ENCODE measurements around the gene LPO. TPM values are rescaled to one million over a fixed set of nuclear protein-coding genes. Genes with fewer than 3 reads are reported as not detected.

LPO gene
- total and polyA plus RNA-seq, 2 donors = not detected

- Histone ChIP-seq H3K27ac (ENCODE audit: low read depth) (no peak overlapping the region), H3K4me1 (ENCODE audit: insufficient read depth) (no peaks in the 10 kb centered on the region), H3K36me3 (ENCODE audit: insufficient read depth) (no peaks in the 10 kb centered on the region), H3K4me3 (ENCODE audit: low read depth, low read length) (no peak overlapping the region)
- no peak for DNase-seq (ENCODE audit: extremely low spot score)
- 70% methylated on average over 1 of the region's 1 CpG for WGBS
Observed at GRCh38 chr17:58235821-58236220, 2.6 kb upstream of the LPO start.

GRCh38 chr17:58236394-58236793 is 2.0 kb upstream of the LPO start:
- H3K4me3 ChIP-seq (ENCODE audit: low read depth, low read length) = no peak overlapping the region
- WGBS = 66% methylated on average over 2 of the region's 2 CpGs
- no peak for DNase-seq (ENCODE audit: extremely low spot score)
- H3K27ac ChIP-seq (ENCODE audit: low read depth) = no peak overlapping the region
- no peaks in the 10 kb centered on the region for H3K4me1 ChIP-seq (ENCODE audit: insufficient read depth)
- H3K36me3 ChIP-seq (ENCODE audit: insufficient read depth) = no peaks in the 10 kb centered on the region

GRCh38 chr17:58239987-58240386 is 1.6 kb downstream of the LPO start:
- Histone ChIP-seq H3K36me3 (ENCODE audit: insufficient read depth) (no peaks in the 10 kb centered on the region), H3K4me3 (ENCODE audit: low read depth, low read length) (no peak overlapping the region), H3K27ac (ENCODE audit: low read depth) (no peak overlapping the region), H3K4me1 (ENCODE audit: insufficient read depth) (no peaks in the 10 kb centered on the region)
- no peak for DNase-seq (ENCODE audit: extremely low spot score)
- WGBS = 70% methylated on average over 1 of the region's 1 CpG

GRCh38 chr17:58242171-58242784 is 3.9 kb downstream of the LPO start:
- no peak for DNase-seq (ENCODE audit: extremely low spot score)
- Histone ChIP-seq H3K4me3 (ENCODE audit: low read depth, low read length) (no peak overlapping the region), H3K27ac (ENCODE audit: low read depth) (no peak overlapping the region), H3K4me1 (ENCODE audit: insufficient read depth) (no peaks in the 10 kb centered on the region), H3K36me3 (ENCODE audit: insufficient read depth) (no peaks in the 10 kb centered on the region)
- 4% methylated on average over 4 of the region's 4 CpGs for WGBS

GRCh38 chr17:58244963-58245362 is 6.6 kb downstream of the LPO start:
- H3K36me3 ChIP-seq (ENCODE audit: insufficient read depth) = no peaks in the 10 kb centered on the region
- H3K27ac ChIP-seq (ENCODE audit: low read depth) = no peak overlapping the region
- H3K4me3 ChIP-seq (ENCODE audit: low read depth, low read length) = no peak overlapping the region
- DNase-seq (ENCODE audit: extremely low spot score) = no peak
- WGBS = 36% methylated on average over 6 of the region's 6 CpGs
- H3K4me1 ChIP-seq (ENCODE audit: insufficient read depth) = no peaks in the 10 kb centered on the region

GRCh38 chr17:58245428-58246103 is 7.2 kb downstream of the LPO start:
- Histone ChIP-seq H3K27ac (ENCODE audit: low read depth) (no peak overlapping the region), H3K4me3 (ENCODE audit: low read depth, low read length) (no peak overlapping the region), H3K4me1 (ENCODE audit: insufficient read depth) (no peaks in the 10 kb centered on the region), H3K36me3 (ENCODE audit: insufficient read depth) (no peaks in the 10 kb centered on the region)
- DNase-seq (ENCODE audit: extremely low spot score) = no peak
- 50% methylated on average over 10 of the region's 10 CpGs for WGBS

- Histone ChIP-seq H3K4me3 (ENCODE audit: low read depth, low read length) (no peak overlapping the region), H3K27ac (ENCODE audit: low read depth) (no peak overlapping the region), H3K36me3 (ENCODE audit: insufficient read depth) (no peaks in the 10 kb centered on the region), H3K4me1 (ENCODE audit: insufficient read depth) (no peaks in the 10 kb centered on the region)
- DNase-seq (ENCODE audit: extremely low spot score) = no peak
- WGBS = 86% methylated on average over 13 of the region's 13 CpGs
Observed at GRCh38 chr17:58246104-58246740, 7.8 kb downstream of the LPO start.

- 94% methylated on average over 1 of the region's 1 CpG for WGBS
Observed at GRCh38 chr17:58246781-58247180, 8.4 kb downstream of the LPO start.

GRCh38 chr17:58247511-58248363 is 9.4 kb downstream of the LPO start:
- no peaks in the 10 kb centered on the region for H3K4me1 ChIP-seq (ENCODE audit: insufficient read depth)
- DNase-seq (ENCODE audit: extremely low spot score) = no peak
- H3K4me3 ChIP-seq (ENCODE audit: low read depth, low read length) = no peak overlapping the region
- 79% methylated on average over 10 of the region's 10 CpGs for WGBS
- no peaks in the 10 kb centered on the region for H3K36me3 ChIP-seq (ENCODE audit: insufficient read depth)
- no peak overlapping the region for H3K27ac ChIP-seq (ENCODE audit: low read depth)

More at GRCh38 chr17:58246781-58247180, 8.4 kb downstream of the LPO start:
- Histone ChIP-seq H3K4me3 (ENCODE audit: low read depth, low read length) (no peak overlapping the region), H3K27ac (ENCODE audit: low read depth) (no peak overlapping the region), H3K4me1 (ENCODE audit: insufficient read depth) (no peaks in the 10 kb centered on the region), H3K36me3 (ENCODE audit: insufficient read depth) (no peaks in the 10 kb centered on the region)
- no peak for DNase-seq (ENCODE audit: extremely low spot score)

- DNase-seq (ENCODE audit: extremely low spot score) = no peak
- WGBS = 18% methylated on average over 10 of the region's 10 CpGs
- Histone ChIP-seq H3K27ac (ENCODE audit: low read depth) (no peak overlapping the region), H3K4me1 (ENCODE audit: insufficient read depth) (no peaks in the 10 kb centered on the region), H3K36me3 (ENCODE audit: insufficient read depth) (no peaks in the 10 kb centered on the region), H3K4me3 (ENCODE audit: low read depth, low read length) (no peak overlapping the region)
Observed at GRCh38 chr17:58248955-58249269, 10.5 kb downstream of the LPO start.

- Histone ChIP-seq H3K36me3 (ENCODE audit: insufficient read depth) (no peaks in the 10 kb centered on the region), H3K27ac (ENCODE audit: low read depth) (no peak overlapping the region), H3K4me1 (ENCODE audit: insufficient read depth) (no peaks in the 10 kb centered on the region), H3K4me3 (ENCODE audit: low read depth, low read length) (peak overlapping the region; percentile 40)
- peak; percentile 3 for DNase-seq (ENCODE audit: extremely low spot score)
- WGBS = 5% methylated on average over 57 of the region's 57 CpGs
Observed at GRCh38 chr17:58249270-58250133, 11.1 kb downstream of the LPO start.

GRCh38 chr17:58250344-58251011 is 12.1 kb downstream of the LPO start:
- no peak for DNase-seq (ENCODE audit: extremely low spot score)
- no peak overlapping the region for H3K4me3 ChIP-seq (ENCODE audit: low read depth, low read length)
- H3K27ac ChIP-seq (ENCODE audit: low read depth) = no peak overlapping the region
- 94% methylated on average over 12 of the region's 12 CpGs for WGBS
- no peaks in the 10 kb centered on the region for H3K4me1 ChIP-seq (ENCODE audit: insufficient read depth)
- no peaks in the 10 kb centered on the region for H3K36me3 ChIP-seq (ENCODE audit: insufficient read depth)

All from urinary bladder (tissue), 4 donors.